HG02938 (cell line): ENCODE measurements around the gene ZNF391.
"Not testable (repeated sequence)": the region's sequence is repeated elsewhere in the genome, so short reads cannot be mapped to it uniquely, and the experiment has no call there.

ENCODE experiments used
- ATAC-seq: cut with Tn5 transposase; IDR thresholded peaks from one replicate; pipeline ENCODE4 v1.9.1; 2021; ENCODE audit warnings: mild to moderate bottlenecking, moderate library complexity; ENCODE audit not compliant: unreplicated experiment

ZNF391 gene

DNA sequence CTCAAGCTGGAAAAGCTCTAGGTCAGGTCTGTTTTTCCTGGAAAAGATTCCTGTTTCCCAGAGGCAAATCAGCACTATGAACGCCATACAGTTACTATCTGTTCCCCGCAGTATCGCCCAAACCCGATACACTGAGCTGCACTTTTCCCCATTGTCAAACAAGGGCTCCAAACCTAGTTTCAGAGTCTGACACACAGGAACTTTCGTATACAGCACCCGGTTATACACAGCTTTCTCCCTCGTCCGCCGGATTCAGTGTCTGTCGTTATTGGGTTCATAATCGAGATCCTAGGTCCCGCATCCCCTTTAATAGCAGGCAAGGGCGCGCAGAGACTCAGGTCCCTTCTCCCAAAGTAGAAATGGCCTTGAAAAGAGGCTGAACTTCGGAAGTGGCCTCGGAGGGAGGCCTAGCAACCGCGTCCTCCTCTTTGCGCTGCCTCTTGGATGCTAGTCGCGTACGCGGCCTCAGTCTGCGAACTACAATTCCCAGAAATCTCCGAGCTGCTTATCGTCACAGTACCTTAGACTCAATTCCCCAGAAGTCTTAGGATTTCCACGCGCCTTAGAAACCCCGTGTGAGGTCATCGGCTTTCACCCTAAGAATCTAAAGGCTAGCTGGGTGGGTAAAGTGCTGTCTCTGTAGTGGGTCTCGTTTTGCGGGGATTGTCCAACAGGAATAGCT, 34.2 kb downstream of the ZNF391 start:
- no peak for ATAC-seq

DNA sequence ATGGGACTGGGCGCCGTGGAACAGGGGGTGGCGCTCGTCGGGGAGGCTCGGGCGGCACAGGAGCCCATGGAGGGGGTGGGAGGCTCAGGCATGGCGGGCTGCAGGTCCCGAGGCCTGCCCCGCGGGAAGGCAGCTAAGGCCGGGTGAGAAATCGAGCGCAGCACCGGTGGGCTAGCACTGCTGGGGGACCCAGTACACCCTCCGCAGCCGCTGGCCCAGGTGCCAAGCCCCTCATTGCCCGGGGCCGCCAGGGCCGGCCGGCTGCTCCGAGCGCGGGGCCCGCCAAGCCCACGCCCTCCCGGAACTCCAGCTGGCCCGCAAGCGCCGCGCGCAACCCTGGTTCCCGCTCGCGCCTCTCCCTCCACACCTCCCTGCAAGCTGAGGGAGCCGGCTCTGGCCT, 36.3 kb downstream of the ZNF391 start:
- ATAC-seq: not testable (repeated sequence)

DNA sequence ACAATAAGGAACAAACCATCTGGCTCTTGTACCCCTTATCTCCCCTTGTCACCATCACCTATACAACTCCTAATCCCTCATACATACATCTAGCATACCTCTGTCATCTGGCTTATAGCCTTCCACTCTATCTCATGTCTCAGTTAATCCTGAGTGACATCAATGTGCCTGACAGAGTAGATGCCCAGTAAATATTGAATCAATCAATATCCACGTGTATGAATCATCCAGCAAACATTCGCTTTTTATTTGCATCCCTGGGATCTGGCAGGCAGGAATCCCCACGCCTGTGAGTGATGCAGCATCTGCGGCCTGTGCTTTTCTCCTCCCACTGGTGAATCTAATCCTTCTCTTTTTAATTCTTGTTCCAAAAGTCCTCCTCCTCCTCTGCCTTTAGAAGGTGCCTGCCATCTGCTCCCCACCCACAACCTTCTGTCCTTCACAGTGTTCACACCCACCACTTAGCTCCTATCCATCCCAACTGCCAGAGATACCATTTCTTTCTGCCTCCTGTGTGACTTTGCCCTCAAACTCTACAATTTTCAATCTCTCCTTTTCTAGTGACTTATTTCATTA, 37.6 kb downstream of the ZNF391 start:
- no peak for ATAC-seq

DNA sequence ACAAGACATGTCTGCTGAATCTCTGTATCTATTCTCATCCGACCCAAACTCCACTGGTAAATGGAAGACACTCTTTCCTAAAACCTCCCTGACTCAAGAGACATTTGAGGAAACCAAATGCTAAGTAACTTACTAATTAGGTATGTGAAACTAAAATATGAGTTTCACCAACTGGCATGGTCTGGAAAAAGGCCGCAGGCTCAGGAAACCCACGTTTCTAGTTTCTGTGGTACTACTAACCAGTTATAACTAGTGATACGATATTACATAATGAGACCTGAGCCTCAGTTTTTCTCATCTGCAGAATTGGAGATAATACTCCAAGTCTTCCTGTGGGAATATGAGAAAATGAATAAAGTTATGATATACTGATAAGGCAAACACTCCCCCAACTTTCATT, 39.9 kb downstream of the ZNF391 start:
- no peak for ATAC-seq

DNA sequence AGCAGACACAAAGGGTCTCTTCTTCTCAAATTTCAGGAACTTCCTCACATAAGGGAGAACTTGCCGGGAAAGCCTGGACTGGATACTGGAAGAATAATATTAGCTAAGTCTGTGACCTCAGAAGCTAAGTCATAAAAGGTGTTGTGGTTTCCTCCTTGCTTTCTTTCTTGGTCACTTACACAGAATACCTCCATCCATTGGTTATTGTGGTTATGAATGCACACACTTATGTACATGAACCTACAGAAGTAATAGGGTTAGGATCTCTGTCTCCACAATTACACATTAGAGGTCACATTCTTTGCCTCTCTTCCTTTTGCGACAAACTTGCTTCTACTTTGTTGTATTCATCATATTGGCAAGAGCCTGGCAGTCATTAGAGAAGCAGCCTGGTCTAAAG, 40.4 kb downstream of the ZNF391 start:
- ATAC-seq: no peak

DNA sequence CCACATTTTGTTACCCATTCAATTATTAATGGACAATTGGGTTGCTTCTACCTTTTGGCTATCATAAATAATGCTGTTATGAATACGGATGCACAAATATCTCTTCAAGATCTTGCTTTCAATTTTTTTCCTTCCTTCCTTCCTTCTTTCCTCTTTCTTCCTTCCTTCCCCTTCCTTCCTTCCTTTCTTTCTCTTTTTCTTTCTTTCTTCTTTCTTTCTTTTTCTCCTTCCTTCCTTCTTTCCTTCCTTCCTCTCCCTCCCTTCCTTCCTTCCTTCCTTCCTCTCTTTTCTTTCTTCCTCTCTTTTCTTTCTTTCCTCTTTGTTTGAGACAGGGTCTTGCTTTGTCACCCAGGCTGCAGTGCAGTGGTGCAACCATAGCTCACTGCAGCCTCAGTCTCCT, 45.2 kb downstream of the ZNF391 start:
- no peak for ATAC-seq

DNA sequence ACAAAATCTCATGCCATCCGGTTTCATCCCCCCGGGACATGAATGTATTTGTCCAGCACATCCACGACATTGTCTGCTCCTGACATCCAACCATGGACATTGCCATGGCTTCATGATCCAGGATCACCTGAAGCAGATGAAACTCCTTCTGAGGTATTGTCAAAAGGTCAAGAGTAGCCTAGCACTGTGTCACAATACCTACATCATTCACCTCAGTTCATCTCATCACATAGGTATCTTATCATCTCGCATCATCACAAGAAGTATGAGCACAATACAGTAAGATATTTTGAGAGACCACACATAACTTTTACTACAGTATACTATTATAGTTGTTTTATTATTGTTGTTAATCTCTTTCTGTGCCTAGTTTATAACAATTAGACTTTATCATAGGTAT, 50.8 kb downstream of the ZNF391 start:
- ATAC-seq: no peak

DNA sequence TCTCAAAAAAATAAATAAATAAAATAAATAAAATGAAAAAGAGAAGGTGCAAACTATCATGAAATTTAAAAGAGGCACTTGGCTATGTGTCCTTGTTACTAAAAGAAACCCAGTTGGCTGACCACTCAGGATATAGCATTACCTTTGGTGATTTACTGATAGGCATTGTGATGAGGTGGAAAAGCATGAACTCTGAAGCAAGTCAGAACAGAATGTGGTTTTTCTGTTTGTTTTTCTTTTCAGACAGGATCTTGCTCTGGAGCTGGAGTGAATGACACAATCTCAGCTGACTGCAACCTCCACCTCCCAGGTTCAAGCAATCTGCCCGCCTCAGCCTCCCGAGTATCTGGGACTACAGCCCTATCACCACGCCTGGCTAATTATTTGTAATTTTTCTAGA, 52.4 kb downstream of the ZNF391 start:
- ATAC-seq: no peak

DNA sequence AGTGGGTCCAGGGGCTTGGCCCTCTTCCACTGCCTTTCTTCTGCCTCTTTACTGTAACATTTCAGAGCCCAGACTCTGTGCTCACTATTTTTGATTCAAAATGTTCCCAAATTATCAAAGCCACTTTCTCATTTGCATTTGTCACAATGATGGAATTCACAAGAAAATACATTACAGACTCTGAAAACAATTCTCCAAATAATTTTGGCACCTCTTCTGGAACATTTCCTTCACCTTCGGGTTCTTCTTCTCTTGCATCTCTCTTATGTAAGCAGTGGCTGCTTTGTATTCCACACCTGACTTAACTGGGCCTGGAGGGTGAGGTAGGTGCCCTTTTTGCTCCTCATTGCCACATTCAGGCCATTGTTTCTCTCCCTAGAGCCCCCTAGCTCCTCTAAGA, 54.4 kb downstream of the ZNF391 start:
- ATAC-seq: no peak

DNA sequence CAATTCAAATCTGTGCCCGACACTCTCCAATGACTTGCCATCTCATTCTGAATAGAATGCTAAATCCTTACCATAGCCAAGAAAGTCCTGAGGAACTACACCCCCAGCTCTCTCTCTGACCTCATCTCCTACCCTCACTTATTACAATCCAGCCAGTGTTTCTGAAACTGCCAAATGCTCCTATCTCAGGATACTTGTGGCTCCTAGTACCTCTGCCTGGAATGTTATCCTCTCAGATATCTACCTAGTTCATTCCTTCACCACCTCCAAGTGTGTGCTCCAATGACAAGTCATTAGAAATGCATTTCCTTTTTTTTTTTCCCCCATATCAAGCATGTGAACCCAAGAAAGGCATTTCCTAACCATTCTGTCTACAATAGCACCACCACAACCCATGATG, 59.9 kb downstream of the ZNF391 start:
- no peak for ATAC-seq

DNA sequence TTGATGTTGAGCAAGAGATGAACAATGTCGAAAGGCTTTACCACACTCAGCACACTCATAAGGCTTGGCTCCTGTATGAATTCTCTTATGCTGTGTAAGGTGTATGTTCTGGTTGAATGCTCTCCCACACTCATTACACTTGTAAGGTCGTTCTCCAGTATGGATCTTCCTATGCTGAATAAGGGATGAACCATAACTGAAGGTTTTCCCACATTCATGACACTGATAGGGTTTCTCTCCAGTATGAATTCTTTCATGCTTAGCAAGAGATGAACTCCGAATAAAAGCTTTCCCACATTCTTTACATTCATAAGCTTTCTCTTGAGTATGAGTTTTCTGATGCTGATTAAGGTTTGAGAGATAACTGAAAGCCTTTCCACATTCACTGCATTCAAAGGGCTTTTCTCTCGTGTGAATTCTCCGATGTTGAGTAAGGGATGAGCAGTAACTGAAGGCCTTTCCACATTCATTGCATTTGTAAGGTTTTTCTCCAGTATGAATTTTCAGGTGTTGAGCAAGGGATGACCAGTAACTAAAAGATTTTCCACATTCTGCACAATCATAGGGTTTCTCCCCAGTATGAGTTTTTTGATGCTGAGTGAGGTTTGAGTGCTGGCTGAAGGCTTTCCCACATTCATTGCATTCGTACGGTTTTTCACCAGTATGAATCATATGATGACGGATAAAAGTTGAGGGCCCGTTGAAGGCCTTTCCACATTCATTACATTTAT, 63.3 kb downstream of the ZNF391 start:
- no peak for ATAC-seq

DNA sequence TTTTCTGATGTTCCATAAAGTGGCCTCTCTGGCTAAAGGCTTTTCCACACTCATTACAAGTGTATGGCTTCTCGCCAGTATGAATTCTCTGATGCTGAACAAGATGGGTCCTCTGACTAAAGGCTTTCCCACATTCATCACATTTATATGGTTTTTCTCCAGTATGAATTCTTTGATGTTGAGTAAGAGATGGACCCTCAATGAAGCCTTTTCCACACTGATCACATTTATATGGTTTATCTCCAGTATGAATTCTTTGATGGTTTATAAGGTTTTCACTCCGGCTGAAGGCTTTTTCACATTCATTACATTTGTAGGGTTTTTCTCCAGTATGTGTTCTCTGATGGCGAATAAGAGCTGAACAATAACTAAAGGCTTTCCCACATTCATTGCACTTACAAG, 63.9 kb downstream of the ZNF391 start:
- no peak for ATAC-seq
